HG03280 (cell line): ENCODE results near the gene CYFIP2.
"Not testable (repeated sequence)": the region's sequence is repeated elsewhere in the genome, so short reads cannot be mapped to it uniquely, and the experiment has no call there.

Source experiments
- ATAC-seq: cut with Tn5 transposase; IDR thresholded peaks from one replicate; pipeline ENCODE4 v1.9.1; 2021; ENCODE audit warnings: mild to moderate bottlenecking, moderate library complexity; ENCODE audit not compliant: unreplicated experiment

Gene CYFIP2

GRCh38 chr5:157384971-157385709 lies 119.2 kb downstream of the CYFIP2 start:
- no peak for ATAC-seq

DNA sequence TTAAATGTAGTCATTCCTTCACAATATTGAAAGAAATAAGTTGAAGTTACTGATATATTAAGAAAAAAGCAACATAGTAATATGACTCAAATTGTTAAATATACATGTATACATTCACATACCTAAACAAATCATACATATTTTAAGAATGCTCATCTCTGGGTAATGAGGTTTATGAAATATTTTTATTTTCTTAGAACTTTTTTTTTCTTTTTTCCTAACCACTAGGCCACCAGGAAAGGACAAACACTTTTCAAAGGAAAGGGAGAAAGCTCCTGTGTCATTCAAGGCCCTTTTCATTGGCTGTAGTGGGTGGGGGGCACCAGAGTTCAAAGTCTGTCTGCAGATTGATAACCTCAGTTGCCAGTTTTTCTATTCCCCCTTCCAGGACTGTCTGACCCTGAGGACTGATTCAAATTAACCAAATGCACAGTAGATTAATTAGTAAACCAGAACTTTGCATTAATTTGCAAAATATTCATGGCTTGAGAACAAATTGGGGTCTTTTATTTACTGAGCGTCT lies 121.2 kb downstream of the CYFIP2 start:
- ATAC-seq: no peak

DNA sequence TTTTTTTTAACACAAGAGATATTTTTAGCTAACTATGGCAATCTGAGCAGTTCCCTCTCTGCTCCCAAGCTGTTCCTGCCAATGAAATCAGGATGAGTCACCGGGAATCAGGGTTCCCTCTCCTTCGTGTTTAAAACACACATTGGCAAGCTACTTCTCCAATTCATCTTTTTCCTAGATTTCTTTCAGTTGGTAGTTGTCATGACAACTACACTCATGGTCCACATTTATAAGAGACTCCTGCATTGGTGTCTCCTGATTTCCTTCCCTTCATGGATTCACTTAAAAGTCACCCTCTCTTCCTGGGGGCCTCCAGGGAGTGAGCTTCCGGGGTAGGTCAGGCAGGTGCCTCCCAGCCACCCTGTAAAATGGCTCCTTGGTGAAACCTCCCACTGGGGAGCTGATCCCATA lies 121.8 kb downstream of the CYFIP2 start:
- no peak for ATAC-seq

GRCh38 chr5:157388111-157388710 lies 122.3 kb downstream of the CYFIP2 start:
- no peak for ATAC-seq

DNA sequence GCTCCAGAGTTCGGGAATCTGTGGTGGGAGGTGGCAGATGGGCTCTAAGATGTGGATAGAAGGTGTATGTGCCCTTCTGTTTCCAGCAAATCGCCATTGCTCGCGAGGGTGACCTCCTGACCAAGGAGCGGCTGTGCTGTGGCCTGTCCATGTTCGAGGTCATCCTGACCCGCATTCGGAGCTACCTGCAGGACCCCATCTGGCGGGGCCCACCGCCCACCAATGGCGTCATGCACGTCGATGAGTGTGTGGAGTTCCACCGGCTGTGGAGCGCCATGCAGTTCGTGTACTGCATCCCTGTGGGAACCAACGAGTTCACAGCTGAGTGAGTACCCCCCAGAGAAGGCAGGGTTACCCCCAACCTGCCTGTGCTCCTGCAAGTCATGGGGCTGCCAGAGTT lies 123.2 kb downstream of the CYFIP2 start:
- no peak for ATAC-seq

GRCh38 chr5:157390133-157390532 lies 124.2 kb downstream of the CYFIP2 start:
- no peak for ATAC-seq

DNA sequence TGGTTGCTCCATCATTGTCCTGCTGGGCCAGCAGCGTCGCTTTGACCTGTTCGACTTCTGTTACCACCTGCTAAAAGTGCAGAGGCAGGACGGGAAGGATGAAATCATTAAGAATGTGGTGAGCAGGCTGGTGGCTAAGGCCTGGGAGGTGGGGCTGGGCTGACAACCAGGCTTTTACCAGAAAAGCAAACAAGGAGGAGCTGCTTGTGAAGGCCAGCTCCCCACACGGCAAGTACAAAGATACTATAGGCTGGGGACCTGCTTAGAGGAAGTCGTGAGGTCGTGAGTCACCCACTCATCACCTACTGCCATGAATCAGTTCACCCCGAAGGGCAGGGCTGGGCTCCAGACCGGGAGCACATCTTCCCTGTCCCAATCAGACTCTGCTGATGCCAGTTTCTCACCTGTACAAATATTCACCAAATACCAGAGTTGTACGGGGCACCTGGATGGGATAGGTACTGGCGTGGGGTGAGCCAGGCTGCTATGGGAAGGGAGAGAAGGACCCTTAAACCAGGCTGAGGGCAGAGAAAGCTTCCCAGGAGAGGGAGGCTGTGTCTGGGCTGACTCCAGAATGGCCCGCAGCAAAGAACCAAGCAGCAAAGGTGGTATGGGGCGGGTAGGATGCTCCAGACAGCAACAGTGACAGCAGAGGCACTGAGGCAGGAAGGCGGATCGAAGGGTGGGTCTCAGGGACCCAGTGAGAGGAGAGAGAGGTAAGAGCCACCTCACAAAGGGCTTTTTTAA lies 124.8 kb downstream of the CYFIP2 start:
- ATAC-seq: no peak

- ATAC-seq: no peak
These were observed 132.4 kb downstream of the CYFIP2 start for GRCh38 chr5:157398305-157398704.

GRCh38 chr5:157400741-157401495 lies 135.0 kb downstream of the CYFIP2 start:
- no peak for ATAC-seq

DNA sequence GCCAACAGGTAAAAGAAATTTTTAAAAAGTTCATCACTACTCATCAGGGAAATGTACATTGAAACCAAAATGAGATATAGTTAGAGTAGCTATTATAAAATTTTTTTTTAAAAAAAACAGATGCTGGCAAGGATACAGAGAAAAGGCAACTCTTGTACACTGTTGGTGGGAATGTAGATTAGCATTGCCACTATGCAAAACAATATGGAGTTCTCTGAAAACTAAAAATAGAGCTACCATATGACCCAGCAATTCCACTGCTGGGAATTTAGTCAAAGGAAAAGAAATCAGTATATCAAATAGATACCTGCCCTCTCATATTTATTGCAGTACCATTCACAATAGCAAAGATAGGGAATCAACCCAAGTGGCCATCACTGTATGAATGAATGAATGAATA lies 149.9 kb downstream of the CYFIP2 start:
- ATAC-seq: no peak

- not testable (repeated sequence) for ATAC-seq
These were observed 153.6 kb downstream of the CYFIP2 start for GRCh38 chr5:157419521-157419920.

- not testable (repeated sequence) for ATAC-seq
These were observed 164.0 kb downstream of the CYFIP2 start for GRCh38 chr5:157429920-157430319.

DNA sequence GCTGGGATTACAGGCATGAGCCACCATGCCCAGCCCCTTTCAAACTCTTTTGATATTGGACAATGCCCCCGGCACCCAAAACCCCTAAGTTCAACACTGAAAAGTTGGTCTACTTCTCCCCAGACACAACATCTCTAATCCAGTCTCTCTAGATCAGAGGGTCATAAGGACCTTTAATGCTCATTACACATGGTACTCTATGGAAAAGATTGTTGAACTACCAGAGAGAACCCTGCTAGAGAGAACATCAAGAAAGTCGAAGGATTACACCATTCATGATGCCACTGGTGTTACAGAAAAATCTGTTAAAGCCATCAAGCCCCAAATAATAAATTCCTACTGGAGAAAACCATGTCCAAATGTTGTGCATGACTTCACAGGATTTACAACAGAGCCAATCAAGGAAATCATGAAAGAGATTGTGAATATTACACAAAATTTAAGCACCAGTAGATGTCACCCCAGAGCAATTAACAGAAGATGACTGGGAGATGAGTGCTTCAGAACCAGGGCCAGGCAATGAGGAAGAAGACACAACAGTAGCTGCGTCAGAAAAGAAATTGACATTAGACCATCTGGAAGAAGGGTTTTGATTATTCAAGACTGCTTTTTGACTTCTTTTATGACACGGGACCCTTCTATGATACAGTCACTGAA lies 165.7 kb downstream of the CYFIP2 start:
- peak; percentile 89 for ATAC-seq

DNA sequence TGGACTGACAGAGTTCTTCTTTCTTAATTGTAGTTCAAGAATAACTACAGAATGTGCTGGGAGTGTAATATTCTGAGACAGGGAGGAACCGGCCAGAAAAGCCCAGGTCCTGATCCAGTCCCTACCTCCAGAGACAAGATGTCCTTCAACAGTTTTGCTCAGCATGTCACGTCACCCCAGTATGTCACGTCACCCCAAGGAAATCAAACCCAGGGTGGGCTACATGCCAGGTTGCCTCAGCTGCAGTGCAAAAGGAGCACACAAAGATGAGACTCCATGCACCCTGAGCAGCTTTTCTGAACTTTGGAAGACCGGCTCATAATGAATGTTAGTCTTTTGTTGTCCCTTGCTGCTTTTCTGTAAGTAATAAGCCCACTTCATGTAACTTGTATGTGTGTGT lies 168.2 kb downstream of the CYFIP2 start:
- no peak for ATAC-seq

- ATAC-seq: no peak
These were observed 177.2 kb downstream of the CYFIP2 start for GRCh38 chr5:157443041-157443549.

DNA sequence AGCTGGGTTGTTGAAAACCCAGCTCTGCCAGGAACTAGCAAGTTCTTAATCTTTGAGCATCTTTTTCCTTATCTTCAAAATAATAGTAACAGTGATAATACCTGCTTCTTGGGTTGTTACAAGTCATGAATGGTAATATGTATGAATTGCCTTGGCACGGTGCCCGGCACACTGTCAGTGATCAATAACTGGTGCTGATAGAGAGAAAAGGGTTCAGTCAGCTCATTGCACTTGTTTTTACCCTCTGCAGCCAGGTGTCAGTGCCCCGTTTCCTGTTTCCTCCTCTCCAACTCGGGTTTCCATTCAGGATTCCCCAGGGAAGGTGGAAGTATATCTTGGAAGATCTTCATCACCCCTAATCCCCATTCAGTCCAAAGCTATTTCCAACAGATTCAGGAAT lies 178.3 kb downstream of the CYFIP2 start:
- ATAC-seq: no peak
